C4-2B (cell line): ENCODE measurements around the gene SLC25A47.

ENCODE experiments used
- CTCF ChIP-seq: fragments of 450-650 bp; conservative IDR thresholded peaks from 2 replicates; pipeline ENCODE4 v1.5.1; 2017; ENCODE audit warnings: mild to moderate bottlenecking
- ZFX ChIP-seq: fragments of 450-650 bp; IDR thresholded peaks from 2 replicates; pipeline ENCODE4 v1.6.1; 2017

GRCh38 chr14:100278702-100279101 lies 44.4 kb upstream of the SLC25A47 start:
- TF ChIP-seq CTCF (no peak), ZFX (no peak)
